Liver (tissue), 9 donors: ENCODE measurements around the gene KMT2B. TPM values are rescaled to one million over a fixed set of nuclear protein-coding genes. Genes with fewer than 3 reads are reported as not detected.

Experiments
- DNase-seq: peaks from one replicate; pipeline ENCODE4 v3.0.0-alpha.2; 2017; ENCODE audit warnings: low spot score
- H3K27ac ChIP-seq, 2 donors: one replicate each; pipeline ENCODE4 v1.7.0; 2013; ENCODE audit warnings: inconsistent platforms in 2 of 2, low read length in 2 of 2, control low read depth in 1 of 2, low read depth in 1 of 2, mild to moderate bottlenecking in 1 of 2
- H3K27me3 ChIP-seq, 4 donors: one replicate each; pipeline versions ENCODE4 v1.6.1 to v1.7.0; 2013; ENCODE audit warnings: low read length in 3 of 4, inconsistent platforms in 1 of 4, mild to moderate bottlenecking in 1 of 4, moderate library complexity in 1 of 4; ENCODE audit not compliant: control insufficient read depth in 4 of 4, insufficient read depth in 4 of 4
- H3K36me3 ChIP-seq, 4 donors: one replicate each; pipeline versions ENCODE4 v1.6.1 to v1.7.0; 2013; ENCODE audit warnings: low read length in 3 of 4, mild to moderate bottlenecking in 3 of 4, low read depth in 1 of 4, moderate library complexity in 1 of 4; ENCODE audit not compliant: control insufficient read depth in 4 of 4, insufficient read depth in 3 of 4
- H3K4me1 ChIP-seq, 4 donors: one replicate each; pipeline versions ENCODE4 v1.6.1 to v1.7.0; 2013; ENCODE audit warnings: low read length in 3 of 4, mild to moderate bottlenecking in 3 of 4, moderate library complexity in 1 of 4; ENCODE audit not compliant: control insufficient read depth in 4 of 4, insufficient read depth in 4 of 4
- H3K4me3 ChIP-seq, 3 donors: one replicate each; pipeline versions ENCODE4 v1.6.1 to v1.7.0; 2013; ENCODE audit warnings: low read length in 3 of 3, control low read depth in 1 of 3, low read depth in 1 of 3, mild to moderate bottlenecking in 1 of 3
- H3K9ac ChIP-seq, 2 donors: one replicate each; pipeline ENCODE4 v1.7.0; 2013; ENCODE audit warnings: low read length in 2 of 2, mild to moderate bottlenecking in 2 of 2, moderate library complexity in 2 of 2, control low read depth in 1 of 2, low read depth in 1 of 2
- H3K9me3 ChIP-seq, 4 donors: one replicate each; pipeline versions ENCODE4 v1.6.1 to v1.7.0; 2013; ENCODE audit warnings: low read length in 3 of 4; ENCODE audit not compliant: control insufficient read depth in 4 of 4
- ATF3 ChIP-seq: IDR thresholded peaks from 2 replicates; pipeline ENCODE4 v1.6.1; 2016; ENCODE audit warnings: antibody characterized with exemption
- CTCF ChIP-seq: fragments of 150-350 bp; IDR thresholded peaks from 2 replicates; pipeline ENCODE4 v1.5.1; 2017; ENCODE audit warnings: improper control_type of control experiment, low read depth, low read length; ENCODE audit not compliant: missing input control
- HNF4G ChIP-seq: IDR thresholded peaks from 2 replicates; pipeline ENCODE4 v1.6.1; 2016; ENCODE audit warnings: antibody characterized with exemption
- JUND ChIP-seq, 2 donors: IDR thresholded peaks; 2 replicates each; pipeline ENCODE4 v1.6.1; 2016; ENCODE audit warnings: antibody characterized with exemption in 2 of 2
- NR2F2 ChIP-seq: IDR thresholded peaks from 2 replicates; pipeline ENCODE4 v1.6.1; 2016; ENCODE audit warnings: antibody characterized with exemption
- RXRA ChIP-seq, 2 donors: IDR thresholded peaks; 2 replicates each; pipeline ENCODE4 v1.6.1; 2017 to 2018; ENCODE audit warnings: antibody characterized with exemption in 2 of 2, mild to moderate bottlenecking in 1 of 2
- SP1 ChIP-seq: IDR thresholded peaks from 2 replicates; pipeline ENCODE4 v1.6.1; 2018; ENCODE audit warnings: antibody characterized with exemption, mild to moderate bottlenecking
- YY1 ChIP-seq: IDR thresholded peaks from 2 replicates; pipeline ENCODE4 v1.6.1; 2016; ENCODE audit warnings: antibody characterized with exemption, mild to moderate bottlenecking
- WGBS: extraction: QIAGEN DNeasy Blood & Tissue Kit; methylation state at CpG from one replicate; pipeline ENCODE4 v1.1.7; 2013; 5-methylcytosine and 5-hydroxymethylcytosine counted together
- polyA plus RNA-seq, 2 donors: library from polyadenylated mRNA; stranded (reverse) in 1 of 2; unstranded in 1 of 2; fragments of 200-250 nt in 1 of 2; fragments of >200 nt in 1 of 2; fragmentation: Nextera tagmentation in 1 of 2; extraction: Ambion mirVana in 1 of 2; gene quantifications; one replicate each; pipeline versions ENCODE4 v1.2.1 to v1.2.3, GENCODE V29; 2013 to 2015
- total RNA-seq, 2 donors: library from RNA; depleted of rRNA; stranded (reverse); fragments of >200 nt; gene quantifications; one replicate each; pipeline ENCODE4 v1.2.3, GENCODE V29; 2014
- donor health status: healthy.
- donor health status: healthy.
- donor health status: healthy.
- donor health status: healthy.
- donor health status: healthy.

KMT2B gene
- total and polyA plus RNA-seq, 4 donors: 3.7 to 12.1 (median 8.3) TPM

GRCh38 chr19:35755550-35756376 is 38.0 kb downstream of the KMT2B start:
- H3K36me3 ChIP-seq: peaks cover 0 to 20% (median 10%) of the 10 kb centered on the region in 4 donors
- peak overlapping the region; percentile 85 to 91 for H3K27ac ChIP-seq
- no peak overlapping the region for H3K9ac ChIP-seq
- H3K9me3 ChIP-seq: no peaks in the 10 kb centered on the region
- no peaks in the 10 kb centered on the region for H3K27me3 ChIP-seq
- peaks cover 14 to 19% (median 18%) of the 10 kb centered on the region in 4 donors for H3K4me1 ChIP-seq
- DNase-seq: peak; percentile 59
- WGBS: 40% methylated on average over 74 of the region's 74 CpGs
- peak overlapping the region in 1 of 3 donors; percentile 8 for H3K4me3 ChIP-seq
- no peak for TF ChIP-seq JUND (IDR thresholded peaks at IDR 0.05)
- no peak for TF ChIP-seq HNF4G
- no peak for TF ChIP-seq SP1
- TF ChIP-seq RXRA (IDR thresholded peaks at IDR 0.05): no peak

GRCh38 chr19:35756377-35757230 is 38.8 kb downstream of the KMT2B start, which contains the start of gene HSPB6:
HSPB6 (minus strand) TSS chr19:35757029; CDS start chr19:35757008, 21 bp downstream.
- peaks cover 14 to 19% (median 18%) of the 10 kb centered on the region in 4 donors for H3K4me1 ChIP-seq
- H3K9ac ChIP-seq: no peak within 1 kb of the TSS
- peak within 1 kb of the TSS; percentile 42 to 48 (median 42) for H3K4me3 ChIP-seq
- H3K27ac ChIP-seq: peak within 1 kb of the TSS; percentile 91 to 95
- WGBS: 15% methylated on average over 52 of the region's 52 CpGs
- H3K27me3 ChIP-seq: no peaks in the 10 kb centered on the region
- no peaks in the 10 kb centered on the region for H3K9me3 ChIP-seq
- no peak for DNase-seq
- TF ChIP-seq ATF3 (no peak), RXRA (IDR thresholded peaks at IDR 0.05) (no peak), YY1 (no peak)
- H3K36me3 ChIP-seq: peaks cover 0 to 20% (median 10%) of the 10 kb centered on the region in 4 donors

- Histone ChIP-seq H3K4me3 (peak overlapping the region; percentile 42 to 48 (median 42)), H3K4me1 (peaks cover 14 to 19% (median 18%) of the 10 kb centered on the region in 4 donors), H3K36me3 (peaks cover 0 to 24% (median 10%) of the 10 kb centered on the region in 4 donors), H3K27me3 (no peaks in the 10 kb centered on the region), H3K27ac (peak overlapping the region; percentile 91 to 95), H3K9ac (no peak overlapping the region), H3K9me3 (no peaks in the 10 kb centered on the region)
- peak; percentile 62 for DNase-seq
- no peak for TF ChIP-seq CTCF
- TF ChIP-seq JUND (IDR thresholded peaks at IDR 0.05): peak; percentile 49 to 55
- peak; percentile 64 for TF ChIP-seq NR2F2
- WGBS: 13% methylated on average over 19 of the region's 19 CpGs
Observed at GRCh38 chr19:35757231-35757748, 39.5 kb downstream of the KMT2B start.
